GM18508 (cell line): ENCODE measurements around the gene TMEM131.

Experiments
- ATAC-seq: cut with Tn5 transposase; IDR thresholded peaks from one replicate; pipeline ENCODE4 v1.9.1; 2021; ENCODE audit warnings: moderate number of reproducible peaks; ENCODE audit not compliant: insufficient read depth, unreplicated experiment

The TMEM131 gene

GRCh38 chr2:98020992-98021713, 25.4 kb upstream of the TMEM131 start:
- no peak for ATAC-seq

- no peak for ATAC-seq
Measured at GRCh38 chr2:98020516-98020915, 24.8 kb upstream of the TMEM131 start.

GRCh38 chr2:98016908-98017670, 21.3 kb upstream of the TMEM131 start:
- no peak for ATAC-seq

GRCh38 chr2:98015671-98016070, 19.9 kb upstream of the TMEM131 start:
- ATAC-seq, result no peak

- ATAC-seq, result no peak
Measured at GRCh38 chr2:98014379-98014778, 18.6 kb upstream of the TMEM131 start.

GRCh38 chr2:98013407-98014042, 17.8 kb upstream of the TMEM131 start:
- no peak for ATAC-seq

- peak; percentile 75 for ATAC-seq
Measured at GRCh38 chr2:98012561-98012991, 16.8 kb upstream of the TMEM131 start.

- no peak for ATAC-seq
Measured at GRCh38 chr2:98009887-98010760, 14.4 kb upstream of the TMEM131 start.

GRCh38 chr2:98008415-98008814, 12.7 kb upstream of the TMEM131 start:
- no peak for ATAC-seq

- ATAC-seq, result no peak
Measured at GRCh38 chr2:98006378-98006777, 10.6 kb upstream of the TMEM131 start.

GRCh38 chr2:98004613-98005012, 8.9 kb upstream of the TMEM131 start:
- no peak for ATAC-seq

- ATAC-seq, result no peak
Measured at GRCh38 chr2:98004047-98004446, 8.3 kb upstream of the TMEM131 start.

- no peak for ATAC-seq
Measured at GRCh38 chr2:97999536-97999935, 3.8 kb upstream of the TMEM131 start.

- ATAC-seq, result no peak
Measured at GRCh38 chr2:97998431-97999005, 2.8 kb upstream of the TMEM131 start.

- ATAC-seq, result no peak
Measured at GRCh38 chr2:97997784-97998392, 2.1 kb upstream of the TMEM131 start.

GRCh38 chr2:97996679-97997078, 931 bp upstream of the TMEM131 start:
- ATAC-seq, result no peak

- ATAC-seq, result peak; percentile 11
Measured at GRCh38 chr2:97995026-97995733, 568 bp downstream of the TMEM131 start.

GRCh38 chr2:97994476-97994875, 1.3 kb downstream of the TMEM131 start:
- no peak for ATAC-seq

- ATAC-seq, result no peak
Measured at GRCh38 chr2:97993926-97994325, 1.8 kb downstream of the TMEM131 start.
